H9 (cell line): ENCODE results near the gene FUT8. TPM values are rescaled to one million over a fixed set of nuclear protein-coding genes. Genes with fewer than 3 reads are reported as not detected.

Source experiments
- DNase-seq: peaks from one replicate; pipeline ENCODE4 v3.0.0-alpha.2; 2017
- H2AFZ ChIP-seq: one replicate; pipeline ENCODE4 v1.6.1; 2013; ENCODE audit warnings: mild to moderate bottlenecking, low read length, control low read depth, moderate library complexity
- H2AK5ac ChIP-seq: 2 replicates; pipeline ENCODE4 v1.6.1; 2013; ENCODE audit warnings: low read length, control low read depth, mixed read lengths; ENCODE audit not compliant: insufficient read length
- H2BK120ac ChIP-seq: one replicate; pipeline ENCODE4 v1.6.1; 2013; ENCODE audit warnings: low read depth, mild to moderate bottlenecking, low read length, control low read depth, inconsistent platforms; ENCODE audit not compliant: poor library complexity, severe bottlenecking
- H2BK12ac ChIP-seq: 2 replicates; pipeline ENCODE4 v1.6.1; 2013; ENCODE audit warnings: low read length, control low read depth, mixed read lengths, low read depth; ENCODE audit not compliant: insufficient read length
- H2BK15ac ChIP-seq: 2 replicates; pipeline ENCODE4 v1.6.1; 2013; ENCODE audit warnings: low read depth, low read length, control low read depth
- H2BK20ac ChIP-seq: one replicate; pipeline ENCODE4 v1.6.1; 2013; ENCODE audit warnings: low read depth, mild to moderate bottlenecking, low read length, control low read depth, inconsistent platforms; ENCODE audit not compliant: poor library complexity, severe bottlenecking
- H2BK5ac ChIP-seq: 2 replicates; pipeline ENCODE4 v1.6.1; 2013; ENCODE audit warnings: low read length, control low read depth, mixed read lengths; ENCODE audit not compliant: insufficient read length
- H3K14ac ChIP-seq: 2 replicates; pipeline ENCODE4 v1.6.1; 2013; ENCODE audit warnings: low read length, control low read depth; ENCODE audit not compliant: insufficient read depth
- H3K18ac ChIP-seq: 2 replicates; pipeline ENCODE4 v1.6.1; 2013; ENCODE audit warnings: low read depth, mild to moderate bottlenecking, mixed read lengths, low read length, control low read depth; ENCODE audit not compliant: insufficient read length
- H3K23ac ChIP-seq: 2 replicates; pipeline ENCODE4 v1.6.1; 2013; ENCODE audit warnings: low read length, control low read depth, mixed read lengths, low read depth; ENCODE audit not compliant: insufficient read length
- H3K23me2 ChIP-seq: 2 replicates; pipeline ENCODE4 v1.6.1; 2013; ENCODE audit warnings: low read depth, mild to moderate bottlenecking, mixed read lengths, low read length, control low read depth; ENCODE audit not compliant: insufficient read length, poor library complexity, severe bottlenecking
- H3K27ac ChIP-seq: 2 replicates; pipeline ENCODE4 v1.5.1; 2013; ENCODE audit warnings: low read length, control low read depth, mixed read lengths, low read depth; ENCODE audit not compliant: insufficient read length
- H3K27me3 ChIP-seq: 2 replicates; pipeline ENCODE4 v1.6.1; 2013; ENCODE audit warnings: low read length, control low read depth, inconsistent platforms; ENCODE audit not compliant: insufficient read depth
- H3K4ac ChIP-seq: 2 replicates; pipeline ENCODE4 v1.6.1; 2013; ENCODE audit warnings: low read depth, mild to moderate bottlenecking, control low read depth, inconsistent platforms, low read length, moderate library complexity
- H3K4me1 ChIP-seq: 2 replicates; pipeline ENCODE4 v1.6.1; 2013; ENCODE audit warnings: low read length, control low read depth, inconsistent platforms; ENCODE audit not compliant: insufficient read depth
- H3K4me2 ChIP-seq: 2 replicates; pipeline ENCODE4 v1.6.1; 2013; ENCODE audit warnings: low read length, control low read depth, mixed read lengths; ENCODE audit not compliant: insufficient read length, insufficient read depth
- H3K56ac ChIP-seq: 2 replicates; pipeline ENCODE4 v1.6.1; 2013; ENCODE audit warnings: low read depth, mild to moderate bottlenecking, mixed read lengths, low read length, control low read depth; ENCODE audit not compliant: insufficient read length
- H3K79me1 ChIP-seq: 2 replicates; pipeline ENCODE4 v1.6.1; 2013; ENCODE audit warnings: low read depth, mild to moderate bottlenecking, moderate library complexity, low read length, control low read depth, inconsistent platforms; ENCODE audit not compliant: insufficient read depth, poor library complexity, severe bottlenecking
- H3K79me2 ChIP-seq: 2 replicates; pipeline ENCODE4 v1.6.1; 2013; ENCODE audit warnings: low read length, control low read depth, inconsistent platforms; ENCODE audit not compliant: insufficient read depth
- H3K9ac ChIP-seq: 2 replicates; pipeline ENCODE4 v1.6.1; 2013; ENCODE audit warnings: low read length, control low read depth, mixed read lengths; ENCODE audit not compliant: insufficient read length; ENCODE audit errors: extremely low read depth
- H3K9me3 ChIP-seq: one replicate; pipeline ENCODE4 v1.6.1; 2013; ENCODE audit warnings: low read depth, low read length, inconsistent platforms; ENCODE audit not compliant: control insufficient read depth
- H3T11ph ChIP-seq: one replicate; pipeline ENCODE4 v1.6.1; 2013; ENCODE audit warnings: mild to moderate bottlenecking, low read length, control low read depth, inconsistent platforms
- H4K20me1 ChIP-seq: one replicate; pipeline ENCODE4 v1.6.1; 2013; ENCODE audit not compliant: control insufficient read depth, insufficient read length, insufficient read depth
- H4K5ac ChIP-seq: 2 replicates; pipeline ENCODE4 v1.6.1; 2013; ENCODE audit warnings: low read depth, mild to moderate bottlenecking, mixed read lengths, low read length, control low read depth; ENCODE audit not compliant: insufficient read length
- H4K8ac ChIP-seq: replicated peaks from 2 replicates; pipeline ENCODE4 v1.6.1; 2013; ENCODE audit warnings: low read length, control low read depth, mixed read lengths, low read depth; ENCODE audit not compliant: insufficient read length
- H4K91ac ChIP-seq: 2 replicates; pipeline ENCODE4 v1.6.1; 2013; ENCODE audit warnings: low read depth, mild to moderate bottlenecking, moderate library complexity, mixed read lengths, low read length, control low read depth; ENCODE audit not compliant: insufficient read length
- H3K27ac Mint-ChIP-seq, 3 experiments: 2 replicates in 2 of 3; 3 replicates in 1 of 3; pipeline ENCODE4 v1.8.0; 2020 to 2021; ENCODE audit warnings: mixed read lengths in 3 of 3, mild to moderate bottlenecking in 1 of 3, moderate library complexity in 1 of 3
- H3K27me3 Mint-ChIP-seq: 2 replicates; pipeline ENCODE4 v1.8.0; 2021; ENCODE audit warnings: low read depth, mild to moderate bottlenecking, moderate library complexity, mixed read lengths
- H3K36me3 Mint-ChIP-seq, 3 experiments: 2 replicates in 2 of 3; 3 replicates in 1 of 3; pipeline ENCODE4 v1.8.0; 2020 to 2021; ENCODE audit warnings: low read depth in 3 of 3, mixed read lengths in 3 of 3; ENCODE audit not compliant: insufficient read depth in 1 of 3
- H3K4me1 Mint-ChIP-seq, 2 experiments: 2 replicates each; pipeline ENCODE4 v1.8.0; 2020; ENCODE audit warnings: mixed read lengths in 2 of 2
- H3K4me3 Mint-ChIP-seq, 2 experiments: 2 replicates in 1 of 2; 3 replicates in 1 of 2; pipeline ENCODE4 v1.8.0; 2020 to 2021; ENCODE audit warnings: mild to moderate bottlenecking in 2 of 2, mixed read lengths in 2 of 2, moderate library complexity in 1 of 2
- H3K9me3 Mint-ChIP-seq, 2 experiments: 2 replicates in 1 of 2; 3 replicates in 1 of 2; pipeline ENCODE4 v1.8.0; 2020; ENCODE audit warnings: mild to moderate bottlenecking in 2 of 2, mixed read lengths in 2 of 2, moderate library complexity in 1 of 2
- WGBS: extraction: QIAGEN DNeasy Blood & Tissue Kit; methylation state at CpG from one replicate; pipeline ENCODE4 v1.1.7; 2013; ENCODE audit warnings: missing lambda C conversion rate, low lambda C conversion rate, mixed read lengths; ENCODE audit not compliant: insufficient read length; ENCODE audit errors: extremely low coverage; 5-methylcytosine and 5-hydroxymethylcytosine counted together
- total RNA-seq: library from RNA; stranded (reverse); gene quantifications from 2 replicates; pipeline ENCODE4 v1.2.1, GENCODE V29; 2021
- TF ChIP-seq, protein P1 (sequence below): fragments of 200-600 bp; sonication (generic); conservative IDR thresholded peaks from 3 replicates; pipeline ENCODE4 v1.8.0; 2021; ENCODE audit warnings: antibody characterized with exemption, mild to moderate bottlenecking

The FUT8 gene
- total RNA-seq, 1 experiment from 2014 or later: 44.3 TPM

DNA sequence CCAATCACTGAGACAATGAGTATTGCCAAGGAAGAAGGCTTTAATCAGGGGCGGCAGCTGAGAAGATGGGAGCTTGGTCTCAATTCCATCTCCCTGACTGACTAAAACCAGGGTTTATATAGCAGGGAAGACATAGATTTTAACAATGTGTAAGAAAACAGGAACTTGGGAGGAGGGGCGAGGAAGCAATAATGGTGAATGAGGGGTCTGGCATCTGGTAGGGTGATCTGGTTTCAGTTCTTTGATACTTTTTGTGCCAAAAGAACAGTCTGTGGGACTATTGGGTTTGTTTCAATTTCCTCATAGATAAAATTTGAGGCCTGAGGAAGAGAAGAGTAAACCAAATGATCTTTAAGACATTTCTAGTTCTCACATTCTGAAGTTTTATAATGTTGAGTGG is 49.2 kb downstream of the FUT8 start:
- Histone ChIP-seq H3K56ac (no peak overlapping the region), H3K4me1 (no peaks in the 10 kb centered on the region), H4K91ac (no peak overlapping the region), H3K23me2 (no peaks in the 10 kb centered on the region), H2BK20ac (no peak overlapping the region), H3K4me2 (no peak overlapping the region), H2BK12ac (no peak overlapping the region), H3K23ac (no peak overlapping the region), H4K5ac (no peak overlapping the region), H3K79me1 (no peaks in the 10 kb centered on the region), H4K8ac (no peak overlapping the region), H3K18ac (no peak overlapping the region), H3T11ph (no peak overlapping the region), H3K27me3 (no peaks in the 10 kb centered on the region), H2BK120ac (no peak overlapping the region), H3K27ac (no peak overlapping the region), H2BK15ac (no peak overlapping the region), H3K9ac (no peak overlapping the region), H3K4ac (no peak overlapping the region), H3K14ac (no peak overlapping the region), H3K79me2 (no peaks in the 10 kb centered on the region), H3K9me3 (no peaks in the 10 kb centered on the region), H2BK5ac (no peak overlapping the region), H4K20me1 (no peaks in the 10 kb centered on the region), H2AFZ (no peak overlapping the region), H2AK5ac (no peak overlapping the region)
- TF ChIP-seq, protein P1, sequence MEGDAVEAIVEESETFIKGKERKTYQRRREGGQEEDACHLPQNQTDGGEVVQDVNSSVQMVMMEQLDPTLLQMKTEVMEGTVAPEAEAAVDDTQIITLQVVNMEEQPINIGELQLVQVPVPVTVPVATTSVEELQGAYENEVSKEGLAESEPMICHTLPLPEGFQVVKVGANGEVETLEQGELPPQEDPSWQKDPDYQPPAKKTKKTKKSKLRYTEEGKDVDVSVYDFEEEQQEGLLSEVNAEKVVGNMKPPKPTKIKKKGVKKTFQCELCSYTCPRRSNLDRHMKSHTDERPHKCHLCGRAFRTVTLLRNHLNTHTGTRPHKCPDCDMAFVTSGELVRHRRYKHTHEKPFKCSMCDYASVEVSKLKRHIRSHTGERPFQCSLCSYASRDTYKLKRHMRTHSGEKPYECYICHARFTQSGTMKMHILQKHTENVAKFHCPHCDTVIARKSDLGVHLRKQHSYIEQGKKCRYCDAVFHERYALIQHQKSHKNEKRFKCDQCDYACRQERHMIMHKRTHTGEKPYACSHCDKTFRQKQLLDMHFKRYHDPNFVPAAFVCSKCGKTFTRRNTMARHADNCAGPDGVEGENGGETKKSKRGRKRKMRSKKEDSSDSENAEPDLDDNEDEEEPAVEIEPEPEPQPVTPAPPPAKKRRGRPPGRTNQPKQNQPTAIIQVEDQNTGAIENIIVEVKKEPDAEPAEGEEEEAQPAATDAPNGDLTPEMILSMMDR: no peak
- H3K4me3 Mint-ChIP-seq: no peak overlapping the region
- no peaks in the 10 kb centered on the region for H3K27me3 Mint-ChIP-seq
- no peaks in the 10 kb centered on the region for H3K9me3 Mint-ChIP-seq
- WGBS: no CpG with 5 or more reads among the region's 2 CpGs
- no peak for DNase-seq
- H3K27ac Mint-ChIP-seq: no peak overlapping the region; a peak in 2 of 7 replicates
- peaks cover 4 to 7% of the 10 kb centered on the region in 2 experiments; a peak in 3 of 4 replicates for H3K4me1 Mint-ChIP-seq
- H3K36me3 Mint-ChIP-seq: peaks cover 8 to 13% (median 10%) of the 10 kb centered on the region in 3 experiments; a peak in 6 of 7 replicates
